GM23338 (cell line): ENCODE data around the gene HSPBP1. TPM values are rescaled to one million over a fixed set of nuclear protein-coding genes. Genes with fewer than 3 reads are reported as not detected.
A peak's percentile ranks its signal among the peaks of the same experiment; 100 is the strongest.

Experiments
- ATAC-seq: fragments of 200-7000 bp; cut with Tn5 transposase; 3 replicates; pipeline ENCODE4 v1.9.1; 2020
- DNase-seq: peaks from one replicate; pipeline ENCODE4 v3.0.0-alpha.2; 2015; ENCODE audit warnings: low spot score
- H2AFZ ChIP-seq: fragments of 200-600 bp; sonication (generic); 2 replicates; pipeline ENCODE4 v1.8.0; 2016; ENCODE audit warnings: antibody characterized with exemption, mild to moderate bottlenecking, moderate library complexity
- H3F3A ChIP-seq: fragments of 200-600 bp; sonication (generic); replicated peaks from 2 replicates; pipeline ENCODE4 v1.8.0; 2017; ENCODE audit warnings: antibody characterized with exemption, mixed run types, low read depth
- H3K27ac ChIP-seq: fragments of 200-600 bp; sonication (generic); 2 replicates; pipeline ENCODE4 v1.6.1; 2016; ENCODE audit warnings: low read depth
- H3K27me3 ChIP-seq: fragments of 200-600 bp; sonication (generic); 2 replicates; pipeline ENCODE4 v1.8.0; 2016; ENCODE audit warnings: mild to moderate bottlenecking, mixed run types, moderate library complexity; ENCODE audit not compliant: insufficient read depth
- H3K36me3 ChIP-seq: fragments of 200-600 bp; sonication (generic); 2 replicates; pipeline ENCODE4 v1.8.0; 2016; ENCODE audit warnings: mild to moderate bottlenecking; ENCODE audit not compliant: insufficient read depth
- H3K4me1 ChIP-seq: fragments of 200-600 bp; sonication (generic); 2 replicates; pipeline ENCODE4 v1.8.0; 2016; ENCODE audit warnings: mild to moderate bottlenecking, moderate library complexity; ENCODE audit not compliant: insufficient read depth
- H3K4me2 ChIP-seq: fragments of 200-600 bp; sonication (generic); 2 replicates; pipeline ENCODE4 v1.7.1; 2017; ENCODE audit warnings: mixed run types
- H3K4me3 ChIP-seq: fragments of 200-600 bp; sonication (generic); 2 replicates; pipeline ENCODE4 v1.6.1; 2016; ENCODE audit warnings: mixed run types
- H3K79me2 ChIP-seq: fragments of 200-600 bp; sonication (generic); replicated peaks from 2 replicates; pipeline ENCODE4 v1.8.0; 2017; ENCODE audit warnings: mild to moderate bottlenecking; ENCODE audit not compliant: insufficient read depth
- H3K9me2 ChIP-seq: fragments of 200-600 bp; sonication (generic); 2 replicates; pipeline ENCODE4 v1.8.0; 2017; ENCODE audit not compliant: insufficient read depth
- H4K20me1 ChIP-seq: fragments of 200-600 bp; sonication (generic); replicated peaks from 2 replicates; pipeline ENCODE4 v1.8.0; 2017; ENCODE audit warnings: mild to moderate bottlenecking; ENCODE audit not compliant: insufficient read depth
- H3K27ac Mint-ChIP-seq: 2 replicates; pipeline ENCODE4 v1.8.0; 2020; ENCODE audit warnings: inconsistent platforms, mild to moderate bottlenecking, moderate library complexity, mixed read lengths
- H3K27me3 Mint-ChIP-seq: 3 replicates; pipeline ENCODE4 v1.8.0; 2022; ENCODE audit warnings: low read depth, mild to moderate bottlenecking, moderate library complexity, mixed read lengths, inconsistent platforms; ENCODE audit not compliant: insufficient read depth, poor library complexity
- H3K36me3 Mint-ChIP-seq: 3 replicates; pipeline ENCODE4 v1.8.0; 2021; ENCODE audit warnings: low read depth, mild to moderate bottlenecking, inconsistent platforms, moderate library complexity, mixed read lengths
- H3K4me1 Mint-ChIP-seq: 3 replicates; pipeline ENCODE4 v1.8.0; 2020; ENCODE audit warnings: mild to moderate bottlenecking, inconsistent platforms, mixed read lengths
- H3K4me3 Mint-ChIP-seq: 3 replicates; pipeline ENCODE4 v1.8.0; 2021; ENCODE audit warnings: moderate library complexity, mild to moderate bottlenecking, inconsistent platforms, mixed read lengths
- H3K9me3 Mint-ChIP-seq: 3 replicates; pipeline ENCODE4 v1.8.0; 2020; ENCODE audit warnings: moderate library complexity, mild to moderate bottlenecking, inconsistent platforms, mixed read lengths
- EZH2phosphoT487 ChIP-seq: fragments of 200-600 bp; sonication (generic); IDR thresholded peaks from one replicate; pipeline ENCODE4 v1.8.1; 2018; ENCODE audit warnings: antibody characterized with exemption; ENCODE audit not compliant: unreplicated experiment
- NANOG ChIP-seq: IDR thresholded peaks from 2 replicates; pipeline ENCODE4 v1.6.1; 2016; ENCODE audit warnings: antibody characterized with exemption, borderline replicate concordance
- ZNF114 ChIP-seq: fragments of 250-450 bp; sonication (Bioruptor Pico); IDR thresholded peaks from 2 replicates; pipeline ENCODE4 v1.5.0; 2020; ENCODE audit warnings: mild to moderate bottlenecking, moderate library complexity
- polyA plus RNA-seq: library from polyadenylated mRNA; unstranded; fragments of >200 nt; fragmentation: Nextera tagmentation; extraction: Ambion mirVana; gene quantifications from 2 replicates; pipeline ENCODE4 v1.2.1, GENCODE V29; 2016
- total RNA-seq: library from RNA; depleted of rRNA; stranded (reverse); fragments of >200 nt; shearing (Covaris generic); gene quantifications from 2 replicates; pipeline ENCODE4 v1.2.3, GENCODE V29; 2014
- TF ChIP-seq, protein P1 (sequence below): IDR thresholded peaks from 2 replicates; pipeline ENCODE4 v1.6.1; 2016; ENCODE audit warnings: antibody characterized with exemption
- TF ChIP-seq, protein P2 (sequence below), 2 experiments: fragments of 200-600 bp in 1 of 2; sonication (generic) in 1 of 2; conservative IDR thresholded peaks; 2 replicates each; pipeline versions ENCODE4 v1.5.1 to v1.6.1; 2016 to 2017; ENCODE audit warnings: antibody characterized with exemption in 2 of 2, low read depth in 2 of 2, mild to moderate bottlenecking in 2 of 2, moderate library complexity in 1 of 2
- TF ChIP-seq, protein P3 (sequence below): IDR thresholded peaks from one replicate; pipeline ENCODE4 v1.6.1; 2018; ENCODE audit warnings: antibody characterized with exemption; ENCODE audit not compliant: unreplicated experiment

Gene HSPBP1
- total and polyA plus RNA-seq, 2 experiments from 2014 or later, result 83.6 to 91.1 TPM

DNA sequence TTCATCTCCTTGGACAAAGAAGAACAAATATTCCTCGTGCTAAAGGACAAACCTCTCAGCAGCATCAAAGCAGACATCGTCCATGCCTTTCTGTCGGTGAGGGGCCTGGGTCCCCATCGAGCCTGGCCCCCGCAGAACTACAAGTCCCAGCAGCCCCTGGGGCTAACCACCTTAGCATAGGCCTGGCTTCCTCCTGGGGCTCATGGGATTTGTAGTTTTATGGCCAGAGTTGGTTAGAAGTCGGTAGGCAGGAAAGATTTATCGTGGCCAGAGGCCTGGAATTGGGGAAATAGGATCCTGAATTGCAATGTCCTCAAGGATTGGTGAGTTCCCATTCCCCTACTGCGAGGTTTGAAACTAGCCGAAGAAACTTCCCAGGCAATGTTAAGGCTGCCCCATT, 25.6 kb upstream of the HSPBP1 start:
- H3K4me3 Mint-ChIP-seq, result no peak overlapping the region; the same call in 2 of the 3 replicates

DNA sequence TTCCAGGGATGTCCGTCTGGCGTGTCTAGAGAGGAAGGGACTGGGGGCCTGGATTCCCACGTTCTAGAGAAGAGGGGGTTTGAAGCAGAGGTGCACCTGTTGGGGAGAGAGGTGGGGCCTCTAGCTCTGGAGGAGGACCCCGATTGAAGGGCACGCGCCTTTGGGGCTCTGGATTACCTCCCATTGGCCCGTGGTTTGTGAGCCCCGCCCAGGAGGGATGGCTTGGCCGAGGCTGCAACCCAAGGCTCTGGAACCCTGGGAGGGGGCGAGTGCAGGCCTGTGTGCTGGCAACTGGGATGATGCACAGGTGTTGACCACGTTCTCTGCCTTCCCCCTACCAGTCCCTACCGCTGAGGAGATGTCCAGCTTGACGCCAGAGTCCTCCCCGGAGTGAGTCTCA, 25.1 kb upstream of the HSPBP1 start:
- Mint-ChIP-seq H3K27me3 (peaks cover 18% of the 10 kb centered on the region), H3K4me3 (no peak overlapping the region), H3K27ac (peak overlapping the region; percentile 42; the same call in 1 of the 2 replicates), H3K36me3 (peaks cover 60% of the 10 kb centered on the region), H3K9me3 (no peaks in the 10 kb centered on the region; the same call in 2 of the 3 replicates), H3K4me1 (peaks cover 20% of the 10 kb centered on the region)
- Histone ChIP-seq H3K4me3 (no peak overlapping the region), H3K27me3 (no peaks in the 10 kb centered on the region), H3K36me3 (peaks cover 11% of the 10 kb centered on the region), H3K4me1 (peaks cover 10% of the 10 kb centered on the region), H2AFZ (no peak overlapping the region), H3K4me2 (0 out of 2 replicates have a peak overlapping the region, but pooled peaks have one; percentile 26), H3K9me2 (no peaks in the 10 kb centered on the region), H3K27ac (0 out of 2 replicates have a peak overlapping the region, but pooled peaks have one; percentile 39), H3F3A (peaks cover 20% of the 10 kb centered on the region), H4K20me1 (no peaks in the 10 kb centered on the region; the same call in 1 of the 2 replicates), H3K79me2 (no peaks in the 10 kb centered on the region)
- ATAC-seq (peak; percentile 79), DNase-seq (peak; percentile 86)
- TF ChIP-seq ZNF114, result no peak
- no peak for TF ChIP-seq EZH2phosphoT487
- TF ChIP-seq, protein P1, sequence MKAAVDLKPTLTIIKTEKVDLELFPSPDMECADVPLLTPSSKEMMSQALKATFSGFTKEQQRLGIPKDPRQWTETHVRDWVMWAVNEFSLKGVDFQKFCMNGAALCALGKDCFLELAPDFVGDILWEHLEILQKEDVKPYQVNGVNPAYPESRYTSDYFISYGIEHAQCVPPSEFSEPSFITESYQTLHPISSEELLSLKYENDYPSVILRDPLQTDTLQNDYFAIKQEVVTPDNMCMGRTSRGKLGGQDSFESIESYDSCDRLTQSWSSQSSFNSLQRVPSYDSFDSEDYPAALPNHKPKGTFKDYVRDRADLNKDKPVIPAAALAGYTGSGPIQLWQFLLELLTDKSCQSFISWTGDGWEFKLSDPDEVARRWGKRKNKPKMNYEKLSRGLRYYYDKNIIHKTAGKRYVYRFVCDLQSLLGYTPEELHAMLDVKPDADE, result no peak
- TF ChIP-seq, protein P2, sequence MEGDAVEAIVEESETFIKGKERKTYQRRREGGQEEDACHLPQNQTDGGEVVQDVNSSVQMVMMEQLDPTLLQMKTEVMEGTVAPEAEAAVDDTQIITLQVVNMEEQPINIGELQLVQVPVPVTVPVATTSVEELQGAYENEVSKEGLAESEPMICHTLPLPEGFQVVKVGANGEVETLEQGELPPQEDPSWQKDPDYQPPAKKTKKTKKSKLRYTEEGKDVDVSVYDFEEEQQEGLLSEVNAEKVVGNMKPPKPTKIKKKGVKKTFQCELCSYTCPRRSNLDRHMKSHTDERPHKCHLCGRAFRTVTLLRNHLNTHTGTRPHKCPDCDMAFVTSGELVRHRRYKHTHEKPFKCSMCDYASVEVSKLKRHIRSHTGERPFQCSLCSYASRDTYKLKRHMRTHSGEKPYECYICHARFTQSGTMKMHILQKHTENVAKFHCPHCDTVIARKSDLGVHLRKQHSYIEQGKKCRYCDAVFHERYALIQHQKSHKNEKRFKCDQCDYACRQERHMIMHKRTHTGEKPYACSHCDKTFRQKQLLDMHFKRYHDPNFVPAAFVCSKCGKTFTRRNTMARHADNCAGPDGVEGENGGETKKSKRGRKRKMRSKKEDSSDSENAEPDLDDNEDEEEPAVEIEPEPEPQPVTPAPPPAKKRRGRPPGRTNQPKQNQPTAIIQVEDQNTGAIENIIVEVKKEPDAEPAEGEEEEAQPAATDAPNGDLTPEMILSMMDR (conservative IDR thresholded peaks at IDR 0.05; ENCODE audit: low read depth in 2 of 2), result no peak

More for the DNA sequence above, 25.6 kb upstream of the HSPBP1 start:
- Histone ChIP-seq H3K79me2 (no peaks in the 10 kb centered on the region), H3K4me1 (peaks cover 10% of the 10 kb centered on the region), H3K9me2 (no peaks in the 10 kb centered on the region), H2AFZ (no peak overlapping the region), H3K4me3 (no peak overlapping the region), H3K36me3 (peaks cover 11% of the 10 kb centered on the region), H3F3A (peaks cover 20% of the 10 kb centered on the region), H4K20me1 (no peaks in the 10 kb centered on the region; the same call in 1 of the 2 replicates), H3K27ac (no peak overlapping the region), H3K27me3 (no peaks in the 10 kb centered on the region), H3K4me2 (no peak overlapping the region)
- H3K36me3 Mint-ChIP-seq, result peaks cover 63% of the 10 kb centered on the region
- peak; percentile 88 for DNase-seq
- ATAC-seq, result peak; percentile 67
- H3K27ac Mint-ChIP-seq, result no peak overlapping the region
- H3K9me3 Mint-ChIP-seq, result no peaks in the 10 kb centered on the region; the same call in 2 of the 3 replicates
- TF ChIP-seq, protein P1, result peak; percentile 98
- TF ChIP-seq ZNF114, result no peak
- TF ChIP-seq, protein P3, sequence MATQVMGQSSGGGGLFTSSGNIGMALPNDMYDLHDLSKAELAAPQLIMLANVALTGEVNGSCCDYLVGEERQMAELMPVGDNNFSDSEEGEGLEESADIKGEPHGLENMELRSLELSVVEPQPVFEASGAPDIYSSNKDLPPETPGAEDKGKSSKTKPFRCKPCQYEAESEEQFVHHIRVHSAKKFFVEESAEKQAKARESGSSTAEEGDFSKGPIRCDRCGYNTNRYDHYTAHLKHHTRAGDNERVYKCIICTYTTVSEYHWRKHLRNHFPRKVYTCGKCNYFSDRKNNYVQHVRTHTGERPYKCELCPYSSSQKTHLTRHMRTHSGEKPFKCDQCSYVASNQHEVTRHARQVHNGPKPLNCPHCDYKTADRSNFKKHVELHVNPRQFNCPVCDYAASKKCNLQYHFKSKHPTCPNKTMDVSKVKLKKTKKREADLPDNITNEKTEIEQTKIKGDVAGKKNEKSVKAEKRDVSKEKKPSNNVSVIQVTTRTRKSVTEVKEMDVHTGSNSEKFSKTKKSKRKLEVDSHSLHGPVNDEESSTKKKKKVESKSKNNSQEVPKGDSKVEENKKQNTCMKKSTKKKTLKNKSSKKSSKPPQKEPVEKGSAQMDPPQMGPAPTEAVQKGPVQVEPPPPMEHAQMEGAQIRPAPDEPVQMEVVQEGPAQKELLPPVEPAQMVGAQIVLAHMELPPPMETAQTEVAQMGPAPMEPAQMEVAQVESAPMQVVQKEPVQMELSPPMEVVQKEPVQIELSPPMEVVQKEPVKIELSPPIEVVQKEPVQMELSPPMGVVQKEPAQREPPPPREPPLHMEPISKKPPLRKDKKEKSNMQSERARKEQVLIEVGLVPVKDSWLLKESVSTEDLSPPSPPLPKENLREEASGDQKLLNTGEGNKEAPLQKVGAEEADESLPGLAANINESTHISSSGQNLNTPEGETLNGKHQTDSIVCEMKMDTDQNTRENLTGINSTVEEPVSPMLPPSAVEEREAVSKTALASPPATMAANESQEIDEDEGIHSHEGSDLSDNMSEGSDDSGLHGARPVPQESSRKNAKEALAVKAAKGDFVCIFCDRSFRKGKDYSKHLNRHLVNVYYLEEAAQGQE, result no peak
- no peak for TF ChIP-seq NANOG
- peaks cover 20% of the 10 kb centered on the region for H3K4me1 Mint-ChIP-seq
- H3K27me3 Mint-ChIP-seq, result peaks cover 18% of the 10 kb centered on the region
